Endothelial cell of umbilical vein (primary cell): ENCODE data around the gene PLAGL1. TPM values are rescaled to one million over a fixed set of nuclear protein-coding genes. Genes with fewer than 3 reads are reported as not detected.

ENCODE experiments used
- BruUV-seq: library from RNA; stranded (reverse); fragments of 400-500 nt; replicated peaks from 2 replicates; lab custom pipeline; 2021; lab: Mats Ljungman, UMichigan
- CTCF ChIA-PET: fragments of 300-600, 350-600 bp; sonication (Branson Sonifier 250); formaldehyde crosslinking; loops from one replicate; lab custom pipeline; 2021; ENCODE audit warnings: antibody characterized with exemption, inconsistent platforms; lab: Charles Lee
- POLR2A ChIA-PET: fragments of 300-600, 350-600 bp; sonication (Branson Sonifier 250); formaldehyde crosslinking; loops from one replicate; lab custom pipeline; 2021; ENCODE audit warnings: antibody characterized with exemption, inconsistent platforms; lab: Charles Lee
- DNase-seq: peaks from one replicate; pipeline ENCODE4 v3.0.0-alpha.2; 2011; ENCODE audit warnings: low read depth, low spot score
- FAIRE-seq: peaks from 2 replicates; lab custom pipeline; 2011; peaks lifted over from hg19 to GRCh38; lab: Jason Lieb, UNC
- H2AFZ ChIP-seq: 2 replicates; pipeline ENCODE4 v1.6.0; 2012; ENCODE audit warnings: low read depth, low read length, control low read depth, inconsistent platforms
- H3K27ac ChIP-seq: 2 replicates; pipeline ENCODE4 v1.5.1; 2011; ENCODE audit warnings: low read depth, mild to moderate bottlenecking, control low read depth, low read length, moderate library complexity; ENCODE audit not compliant: insufficient read depth
- H3K27me3 ChIP-seq, 2 experiments: 2 replicates each; pipeline versions ENCODE4 v1.6.0 to v1.6.1; 2011; ENCODE audit warnings: low read length in 2 of 2, mixed read lengths in 1 of 2; ENCODE audit not compliant: control insufficient read depth in 2 of 2, insufficient read depth in 2 of 2
- H3K36me3 ChIP-seq, 2 experiments: 2 replicates in 1 of 2; 3 replicates in 1 of 2; pipeline ENCODE4 v1.5.1; 2011; ENCODE audit warnings: low read length in 2 of 2, mild to moderate bottlenecking in 1 of 2, moderate library complexity in 1 of 2; ENCODE audit not compliant: control insufficient read depth in 2 of 2, insufficient read depth in 2 of 2; ENCODE audit errors: extremely low read depth in 1 of 2
- H3K4me1 ChIP-seq: 3 replicates; pipeline ENCODE4 v1.5.1; 2011; ENCODE audit warnings: mild to moderate bottlenecking, low read length; ENCODE audit not compliant: control insufficient read depth, insufficient read depth; ENCODE audit errors: extremely low read depth
- H3K4me2 ChIP-seq: 2 replicates; pipeline ENCODE4 v1.6.1; 2011; ENCODE audit warnings: low read length, control low read depth, mixed read lengths; ENCODE audit not compliant: insufficient read depth
- H3K4me3 ChIP-seq, 3 experiments: fragments of 200-600 bp in 1 of 3; sonication (generic), shearing (Covaris generic) in 1 of 3; replicated peaks in 1 of 3; 2 replicates each; pipeline ENCODE4 v1.5.1; 2011 to 2016; ENCODE audit warnings: control low read depth in 3 of 3, low read length in 3 of 3, mild to moderate bottlenecking in 2 of 3, inconsistent platforms in 1 of 3, low read depth in 1 of 3, moderate library complexity in 1 of 3; ENCODE audit not compliant: insufficient read depth in 1 of 3
- H3K79me2 ChIP-seq: 2 replicates; pipeline ENCODE4 v1.6.0; 2012; ENCODE audit warnings: low read length, inconsistent platforms; ENCODE audit not compliant: control insufficient read depth, insufficient read depth
- H3K9ac ChIP-seq: replicated peaks from 2 replicates; pipeline ENCODE3; 2011; ENCODE audit warnings: low read length, control low read depth; ENCODE audit not compliant: insufficient read depth; ENCODE audit errors: extremely low read depth
- H3K9me1 ChIP-seq: replicated peaks from 3 replicates; pipeline ENCODE4 v1.6.0; 2011; ENCODE audit warnings: mild to moderate bottlenecking, low read length; ENCODE audit not compliant: control insufficient read depth, insufficient read depth; ENCODE audit errors: extremely low read depth
- H3K9me3 ChIP-seq: replicated peaks from 2 replicates; pipeline ENCODE4 v1.5.1; 2012; ENCODE audit warnings: low read length, inconsistent platforms; ENCODE audit not compliant: control insufficient read depth, insufficient read depth
- H4K20me1 ChIP-seq: replicated peaks from 2 replicates; pipeline ENCODE3; 2011; ENCODE audit warnings: mild to moderate bottlenecking, low read length; ENCODE audit not compliant: control insufficient read depth, insufficient read depth; ENCODE audit errors: extremely low read depth
- GATA2 ChIP-seq: IDR thresholded peaks from 2 replicates; pipeline ENCODE4 v1.7.0; 2011; ENCODE audit warnings: low read depth, mild to moderate bottlenecking, moderate library complexity, mixed read lengths, low read length; ENCODE audit not compliant: insufficient read length, insufficient read depth
- MYC ChIP-seq: IDR thresholded peaks from one replicate; pipeline ENCODE4 v1.6.1; 2011; ENCODE audit warnings: mild to moderate bottlenecking, low read depth, low read length
- POLR2A ChIP-seq: IDR thresholded peaks from 2 replicates; pipeline ENCODE4 v1.6.1; 2012; ENCODE audit warnings: low read depth, mild to moderate bottlenecking, control low read depth, low read length
- POLR2AphosphoS5 ChIP-seq: IDR thresholded peaks from 2 replicates; pipeline ENCODE4 v1.6.1; 2012; ENCODE audit warnings: low read depth, mild to moderate bottlenecking, control low read depth, low read length, moderate library complexity; ENCODE audit not compliant: insufficient read depth
- dilution Hi-C: fragments of 300-500 bp; cut with MboI; formaldehyde crosslinking; loops from one replicate; pipeline ENCODE4 v1.15.0; 2019; ENCODE audit warnings: low sequenced_read_pairs; ENCODE audit not compliant: extremely low pct_ligation_motif_present
- intact Hi-C: fragments of 100-400 bp; cut with micrococcal nuclease; formaldehyde crosslinking; loops from one replicate; pipeline ENCODE4 v1.10.0; 2022
- polyA plus RNA-seq, 4 experiments: library from polyadenylated mRNA; depleted of rRNA in 3 of 4; stranded (reverse) in 3 of 4; unstranded in 1 of 4; fragments of >200 nt; gene quantifications; 2 replicates each; pipeline versions ENCODE4 v1.2.1 to v1.2.3, GENCODE V29; 2011 to 2012; ENCODE audit warnings: missing spikeins in 1 of 4
- total RNA-seq: library from RNA; stranded (reverse); gene quantifications from 2 replicates; pipeline ENCODE4 v1.2.3, GENCODE V29; 2021

PLAGL1 gene
- total and polyA plus RNA-seq, 2 donors (not counting 3 experiments of a cell fraction or from before 2014, with no cell fraction given): 20.9 to 40.4 TPM

DNA sequence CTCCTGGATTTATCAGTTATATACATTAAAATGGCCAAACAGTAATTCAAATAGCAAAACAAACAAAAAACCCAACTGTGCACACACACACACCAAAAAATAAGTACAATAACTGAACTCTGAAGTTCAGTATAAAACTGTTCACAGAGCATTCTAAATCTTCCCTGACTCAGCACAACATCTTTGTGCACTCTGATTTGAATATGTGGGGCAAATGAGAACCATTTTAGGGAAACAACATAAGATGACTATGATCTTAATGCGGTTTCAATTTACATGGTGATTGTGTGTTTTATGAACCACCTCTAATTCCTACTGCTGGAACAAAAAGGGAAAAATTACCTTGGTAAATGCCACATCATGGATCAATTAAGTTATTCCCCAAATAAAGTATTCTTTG is 41.7 kb downstream of the PLAGL1 start:
- H3K9me1 ChIP-seq: no peaks in the 10 kb centered on the region
- BruUV-seq: no TSS peak
- intact Hi-C loops: no loop called here

DNA sequence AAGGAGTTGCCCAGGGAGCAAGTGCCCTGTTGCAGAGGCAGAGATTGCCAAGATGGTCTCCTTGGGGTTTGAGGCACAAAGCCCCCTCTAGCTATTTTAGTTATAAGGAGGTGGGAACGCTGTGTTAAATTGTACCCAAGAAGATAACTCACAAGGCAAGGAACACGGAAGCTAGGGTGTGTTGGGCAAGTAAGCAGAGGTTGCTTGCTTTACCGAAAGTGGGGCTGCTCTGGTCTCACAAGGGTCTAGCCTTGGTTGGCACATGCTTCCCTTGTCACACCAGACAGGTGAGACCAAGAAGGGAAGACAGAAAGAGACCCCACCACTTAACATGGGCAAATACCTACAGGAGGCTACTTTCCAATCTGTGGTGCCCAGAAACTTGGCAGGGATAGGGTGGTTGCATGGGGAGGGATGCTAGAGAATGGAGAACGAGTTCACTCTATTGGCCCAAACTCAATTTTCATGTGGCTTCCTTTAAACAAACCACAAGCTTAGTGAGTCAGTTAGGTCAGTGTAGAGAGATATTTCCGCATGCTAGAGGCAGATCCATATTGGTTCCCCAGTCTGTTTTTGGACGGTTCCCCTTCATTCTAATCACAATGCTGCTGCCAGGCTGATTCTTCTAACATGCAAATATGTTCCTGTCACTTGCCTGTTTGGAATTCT is 42.4 kb downstream of the PLAGL1 start:
- Histone ChIP-seq H3K4me3 (no peak overlapping the region), H3K9ac (no peak overlapping the region), H4K20me1 (no peaks in the 10 kb centered on the region), H3K4me2 (no peak overlapping the region), H3K79me2 (no peaks in the 10 kb centered on the region), H3K9me1 (no peaks in the 10 kb centered on the region), H3K27me3 (peaks cover 4 to 27% of the 10 kb centered on the region in 2 experiments), H3K36me3 (no peaks in the 10 kb centered on the region), H2AFZ (no peak overlapping the region), H3K27ac (no peak overlapping the region), H3K9me3 (no peaks in the 10 kb centered on the region), H3K4me1 (no peaks in the 10 kb centered on the region)
- intact Hi-C loops (no loop called here), dilution Hi-C loops (no loop called here)
- ChIA-PET POLR2A (no interaction called here), CTCF (no interaction called here)
- DNase-seq: no peak
- no TSS peak for BruUV-seq
- TF ChIP-seq GATA2: no peak
- no peak for TF ChIP-seq POLR2A
- FAIRE-seq: no peak

More for the DNA sequence above, 41.7 kb downstream of the PLAGL1 start:
- Histone ChIP-seq H3K9ac (no peak overlapping the region), H2AFZ (no peak overlapping the region), H3K27me3 (peaks cover 6 to 24% of the 10 kb centered on the region in 2 experiments), H3K4me3 (no peak overlapping the region), H3K79me2 (no peaks in the 10 kb centered on the region), H4K20me1 (no peaks in the 10 kb centered on the region), H3K4me1 (no peaks in the 10 kb centered on the region), H3K36me3 (no peaks in the 10 kb centered on the region), H3K4me2 (no peak overlapping the region), H3K27ac (no peak overlapping the region), H3K9me3 (no peaks in the 10 kb centered on the region)
- ChIA-PET POLR2A (no interaction called here), CTCF (no interaction called here)
- no peak for DNase-seq
- no peak for FAIRE-seq
- dilution Hi-C loops: no loop called here
- no peak for TF ChIP-seq MYC
- no peak for TF ChIP-seq POLR2AphosphoS5
